Measurements from ENCODE around the gene PCYT2.

The PCYT2 gene

GRCh38 chr17:81948635-81949378, 37.6 kb upstream of the PCYT2 start:
- no peak for TF ChIP-seq CTCF (conservative IDR thresholded peaks at IDR 0.05)

GRCh38 chr17:81947189-81947588, 36.0 kb upstream of the PCYT2 start, which contains the start of gene MYADML2:
Gene MYADML2 (minus strand): TSS chr17:81947233. CDS start chr17:81941741, 5,492 bp downstream.
- no peak for TF ChIP-seq CTCF (conservative IDR thresholded peaks at IDR 0.05)
- H3K27ac ChIP-seq = no peak within 1 kb of the TSS

More at GRCh38 chr17:81948635-81949378, 37.6 kb upstream of the PCYT2 start:
- H3K27ac ChIP-seq = no peak overlapping the region

GRCh38 chr17:81944858-81945257, 33.7 kb upstream of the PCYT2 start:
- no peak for TF ChIP-seq CTCF (conservative IDR thresholded peaks at IDR 0.05)
- H3K27ac ChIP-seq = no peak overlapping the region

DNA sequence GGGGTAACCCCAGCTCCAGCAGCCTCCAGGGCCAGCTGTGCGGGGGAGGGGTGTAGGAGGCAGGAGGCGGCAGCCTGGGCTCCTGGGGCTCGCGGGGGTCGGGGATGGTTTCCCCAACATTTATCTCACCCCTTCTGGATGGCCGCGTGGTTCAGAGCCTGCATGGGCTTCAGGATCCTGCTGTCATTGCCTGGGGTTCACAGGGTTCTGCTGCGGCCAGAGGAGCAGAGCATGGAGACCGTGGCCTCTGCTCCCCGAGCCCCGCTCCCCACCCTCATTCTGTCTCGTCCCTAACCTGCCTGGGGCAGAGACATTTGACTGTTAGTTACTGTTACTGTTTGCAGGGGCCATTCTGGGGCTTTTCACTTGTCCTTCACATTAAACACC, 31.0 kb upstream of the PCYT2 start:
- no peak for TF ChIP-seq CTCF (conservative IDR thresholded peaks at IDR 0.05)
- H3K27ac ChIP-seq = no peak overlapping the region

- H3K27ac ChIP-seq = no peak overlapping the region
These were observed 30.4 kb upstream of the PCYT2 start for GRCh38 chr17:81941484-81942166.

DNA sequence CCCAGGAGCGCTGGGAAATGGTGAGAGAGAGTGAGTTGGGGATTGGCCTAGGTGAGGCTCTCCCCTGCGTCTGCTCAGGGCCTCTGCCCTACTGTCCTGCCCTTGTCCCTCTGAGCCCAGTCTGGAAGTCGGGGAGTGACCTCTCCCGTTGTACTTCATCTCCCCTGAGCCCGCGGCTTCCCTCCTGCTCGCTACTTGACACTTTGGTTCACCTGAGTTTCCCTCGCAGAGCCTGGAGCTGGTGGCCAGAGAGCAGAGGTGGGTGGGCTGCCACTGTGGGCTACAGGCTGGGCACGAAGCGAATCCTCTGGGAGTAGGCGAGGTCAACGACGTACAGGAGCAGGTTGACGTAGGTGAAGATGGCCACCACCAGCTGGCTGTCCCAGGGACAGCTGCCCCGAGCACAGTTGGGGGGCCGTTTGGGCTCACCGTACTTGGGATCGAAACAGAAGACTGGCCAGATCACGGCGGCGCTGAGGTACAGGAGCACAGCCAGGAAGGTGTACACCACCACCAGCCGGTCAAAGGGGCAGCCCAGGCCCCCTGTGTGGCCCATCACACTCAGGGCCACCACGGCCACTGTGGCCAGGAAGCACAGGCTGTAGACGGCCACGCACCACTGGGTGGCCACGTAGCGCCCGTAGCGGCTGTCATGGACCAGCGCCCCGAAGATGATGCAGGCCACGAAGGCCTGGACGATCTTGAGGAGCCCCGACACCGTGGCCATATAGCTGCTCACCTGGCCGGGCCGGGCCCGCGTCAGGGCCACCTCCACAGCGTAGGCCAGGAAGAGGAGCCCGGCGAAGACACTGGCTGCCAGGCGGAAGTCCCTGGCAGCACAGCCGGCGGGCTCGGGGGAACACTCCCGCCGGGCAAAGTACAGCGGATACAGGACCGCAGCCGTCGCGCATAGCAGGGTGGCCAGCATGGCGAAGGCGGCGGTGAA, 29.6 kb upstream of the PCYT2 start:
- TF ChIP-seq CTCF (conservative IDR thresholded peaks at IDR 0.05) = no peak
- H3K27ac ChIP-seq = no peak overlapping the region

More at GRCh38 chr17:81941484-81942166, 30.4 kb upstream of the PCYT2 start:
- no peak for TF ChIP-seq CTCF (conservative IDR thresholded peaks at IDR 0.05)

Data from VCaP (cell line).